Nephron progenitor cell (in vitro differentiated cells): ENCODE measurements around the gene CEACAM1.
"Not testable (repeated sequence)": the region's sequence is repeated elsewhere in the genome, so short reads cannot be mapped to it uniquely, and the experiment has no call there.

Experiments
- DNase-seq: peaks from one replicate; pipeline ENCODE4 v3.0.0; 2021
- H3K27ac Mint-ChIP-seq: 2 replicates; pipeline ENCODE4 v1.8.0; 2021; ENCODE audit warnings: mild to moderate bottlenecking, moderate library complexity, mixed read lengths
- H3K27me3 Mint-ChIP-seq: 2 replicates; pipeline ENCODE4 v1.8.0; 2021; ENCODE audit warnings: mild to moderate bottlenecking, low read depth, mixed read lengths; ENCODE audit not compliant: poor library complexity
- H3K36me3 Mint-ChIP-seq: 2 replicates; pipeline ENCODE4 v1.8.0; 2021; ENCODE audit warnings: low read depth, mixed read lengths
- H3K4me1 Mint-ChIP-seq: 2 replicates; pipeline ENCODE4 v1.8.0; 2021; ENCODE audit warnings: mixed read lengths
- H3K4me3 Mint-ChIP-seq: 2 replicates; pipeline ENCODE4 v1.8.0; 2021; ENCODE audit warnings: mild to moderate bottlenecking, moderate library complexity, mixed read lengths
- H3K9me3 Mint-ChIP-seq: 2 replicates; pipeline ENCODE4 v1.8.0; 2021; ENCODE audit warnings: mild to moderate bottlenecking, moderate library complexity, mixed read lengths
- TF ChIP-seq, protein P1 (sequence below): fragments of 200-600 bp; sonication (generic); IDR thresholded peaks from 2 replicates; pipeline ENCODE4 v1.5.0; 2021; ENCODE audit warnings: antibody characterized with exemption

CEACAM1 gene

DNA sequence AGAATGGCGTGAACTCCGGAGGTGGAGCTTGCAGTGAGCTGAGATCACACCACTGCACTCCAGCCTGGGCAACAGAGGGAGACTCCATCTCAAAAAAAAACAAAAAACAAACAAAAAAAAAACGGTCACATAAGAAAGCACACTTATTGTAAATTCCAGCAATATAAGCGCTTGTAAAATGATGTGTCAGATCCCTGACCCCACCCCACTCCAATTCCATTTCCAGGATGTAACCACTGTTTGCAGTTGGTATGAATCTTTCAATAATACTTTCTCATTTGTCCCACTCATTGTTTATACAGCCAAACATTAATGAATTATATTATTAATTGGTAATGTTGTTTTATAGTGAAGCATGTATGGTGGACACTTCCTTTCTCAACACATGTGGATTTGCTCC is 15.9 kb upstream of the CEACAM1 start:
- Mint-ChIP-seq H3K27ac (no peak overlapping the region), H3K9me3 (peaks cover 11% of the 10 kb centered on the region), H3K4me1 (peaks cover 14% of the 10 kb centered on the region), H3K27me3 (peaks cover 3% of the 10 kb centered on the region), H3K4me3 (no peak overlapping the region), H3K36me3 (no peaks in the 10 kb centered on the region)
- TF ChIP-seq, protein P1, sequence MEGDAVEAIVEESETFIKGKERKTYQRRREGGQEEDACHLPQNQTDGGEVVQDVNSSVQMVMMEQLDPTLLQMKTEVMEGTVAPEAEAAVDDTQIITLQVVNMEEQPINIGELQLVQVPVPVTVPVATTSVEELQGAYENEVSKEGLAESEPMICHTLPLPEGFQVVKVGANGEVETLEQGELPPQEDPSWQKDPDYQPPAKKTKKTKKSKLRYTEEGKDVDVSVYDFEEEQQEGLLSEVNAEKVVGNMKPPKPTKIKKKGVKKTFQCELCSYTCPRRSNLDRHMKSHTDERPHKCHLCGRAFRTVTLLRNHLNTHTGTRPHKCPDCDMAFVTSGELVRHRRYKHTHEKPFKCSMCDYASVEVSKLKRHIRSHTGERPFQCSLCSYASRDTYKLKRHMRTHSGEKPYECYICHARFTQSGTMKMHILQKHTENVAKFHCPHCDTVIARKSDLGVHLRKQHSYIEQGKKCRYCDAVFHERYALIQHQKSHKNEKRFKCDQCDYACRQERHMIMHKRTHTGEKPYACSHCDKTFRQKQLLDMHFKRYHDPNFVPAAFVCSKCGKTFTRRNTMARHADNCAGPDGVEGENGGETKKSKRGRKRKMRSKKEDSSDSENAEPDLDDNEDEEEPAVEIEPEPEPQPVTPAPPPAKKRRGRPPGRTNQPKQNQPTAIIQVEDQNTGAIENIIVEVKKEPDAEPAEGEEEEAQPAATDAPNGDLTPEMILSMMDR, result no peak
- no peak for DNase-seq

DNA sequence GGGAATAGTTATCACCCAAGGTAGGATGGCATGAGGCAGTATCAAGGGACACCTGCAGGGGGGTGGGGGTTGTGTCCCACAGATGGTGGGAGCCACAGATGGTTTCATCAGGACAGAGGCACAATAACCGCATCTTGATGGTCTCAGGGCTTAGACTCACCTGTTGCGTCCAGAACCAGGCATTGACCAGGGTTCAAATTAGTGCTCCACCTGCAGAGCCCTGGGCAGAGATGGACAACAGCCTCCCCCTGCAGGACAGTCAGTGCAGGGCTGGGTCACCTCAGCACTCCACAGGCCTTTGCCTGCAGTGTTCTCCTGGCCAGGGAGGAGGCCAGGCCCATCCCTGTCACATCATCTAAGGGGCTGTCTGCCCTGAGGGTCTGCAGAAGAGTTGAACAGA is 14.5 kb upstream of the CEACAM1 start:
- peaks cover 14% of the 10 kb centered on the region for H3K4me1 Mint-ChIP-seq
- no peak for DNase-seq
- no peaks in the 10 kb centered on the region for H3K27me3 Mint-ChIP-seq
- H3K27ac Mint-ChIP-seq, result no peak overlapping the region
- TF ChIP-seq, protein P1, result no peak
- no peak overlapping the region for H3K4me3 Mint-ChIP-seq
- no peaks in the 10 kb centered on the region for H3K36me3 Mint-ChIP-seq
- H3K9me3 Mint-ChIP-seq, result peaks cover 3% of the 10 kb centered on the region

DNA sequence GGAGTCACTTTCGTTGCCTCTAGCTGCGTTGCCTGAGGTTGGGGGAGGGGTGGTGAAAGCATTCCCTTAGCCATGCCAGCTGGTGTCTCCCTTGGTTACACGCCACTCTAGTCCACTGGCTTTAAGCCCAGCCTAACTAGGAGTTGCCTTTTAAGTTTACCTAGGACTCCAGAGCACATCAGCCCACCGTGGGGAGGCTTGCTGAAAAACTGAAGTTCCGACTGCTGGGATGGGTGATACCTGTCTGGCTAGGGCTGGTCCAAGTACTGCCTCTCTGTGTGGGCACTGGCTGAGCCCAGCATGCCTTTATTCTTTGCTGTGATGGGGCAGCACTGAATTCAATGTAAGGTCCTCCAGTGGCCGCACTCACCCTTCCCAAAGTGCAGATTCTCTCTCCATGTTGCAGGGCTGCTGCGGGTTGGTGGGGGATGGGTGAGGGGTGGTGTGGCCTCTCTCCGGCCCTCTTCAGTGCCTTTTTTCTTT is 11.8 kb upstream of the CEACAM1 start:
- no peaks in the 10 kb centered on the region for H3K27me3 Mint-ChIP-seq
- DNase-seq, result no peak
- no peak overlapping the region for H3K4me3 Mint-ChIP-seq
- no peak overlapping the region for H3K27ac Mint-ChIP-seq
- no peaks in the 10 kb centered on the region for H3K36me3 Mint-ChIP-seq
- TF ChIP-seq, protein P1, result no peak
- H3K9me3 Mint-ChIP-seq, result no peaks in the 10 kb centered on the region
- H3K4me1 Mint-ChIP-seq, result peaks cover 14% of the 10 kb centered on the region

DNA sequence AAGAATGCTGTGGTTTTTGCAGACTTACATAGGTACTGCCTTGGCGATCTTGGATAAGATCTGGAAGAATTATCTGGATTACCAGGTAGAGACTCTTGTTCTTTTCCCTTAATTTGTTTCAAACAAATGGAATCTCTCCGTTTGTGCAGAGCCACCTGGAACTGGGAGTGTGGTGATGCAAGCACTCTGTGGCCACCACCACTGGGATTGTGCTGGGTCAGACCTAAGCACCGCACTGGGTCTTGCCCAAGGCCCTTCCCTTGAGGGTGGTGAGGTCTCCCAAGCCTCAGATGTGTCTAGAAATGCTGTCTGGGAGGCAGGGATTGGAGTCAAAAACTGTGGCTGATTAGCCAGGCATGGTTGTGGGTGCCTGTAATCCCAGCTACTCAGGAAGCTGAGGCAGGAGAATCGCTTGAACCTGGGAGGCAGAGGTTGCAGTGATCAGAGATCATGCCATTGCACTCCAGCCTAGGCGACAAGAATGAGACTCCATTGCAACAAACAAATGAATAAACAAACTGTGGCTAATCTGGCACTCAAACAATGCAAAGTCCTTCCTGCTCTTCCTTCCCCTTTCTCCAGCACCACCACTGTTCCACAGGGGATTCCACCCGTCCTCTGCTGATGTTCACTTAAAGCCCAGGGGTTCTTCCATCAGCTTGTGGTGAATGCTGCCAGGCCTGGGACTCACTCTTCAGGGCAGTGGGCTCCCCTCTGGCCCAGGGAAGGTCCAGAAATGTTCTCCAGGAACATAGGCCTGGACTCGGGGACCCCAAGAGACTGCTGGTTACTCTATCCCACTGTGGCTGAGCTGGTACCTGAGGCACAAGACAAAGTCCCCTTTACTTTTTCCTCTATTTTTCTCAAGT is 10.8 kb upstream of the CEACAM1 start:
- H3K36me3 Mint-ChIP-seq, result no peaks in the 10 kb centered on the region
- no peaks in the 10 kb centered on the region for H3K9me3 Mint-ChIP-seq
- H3K27ac Mint-ChIP-seq, result no peak overlapping the region
- H3K4me3 Mint-ChIP-seq, result no peak overlapping the region
- H3K4me1 Mint-ChIP-seq, result peaks cover 14% of the 10 kb centered on the region
- TF ChIP-seq, protein P1, result no peak
- no peaks in the 10 kb centered on the region for H3K27me3 Mint-ChIP-seq
- DNase-seq, result no peak

DNA sequence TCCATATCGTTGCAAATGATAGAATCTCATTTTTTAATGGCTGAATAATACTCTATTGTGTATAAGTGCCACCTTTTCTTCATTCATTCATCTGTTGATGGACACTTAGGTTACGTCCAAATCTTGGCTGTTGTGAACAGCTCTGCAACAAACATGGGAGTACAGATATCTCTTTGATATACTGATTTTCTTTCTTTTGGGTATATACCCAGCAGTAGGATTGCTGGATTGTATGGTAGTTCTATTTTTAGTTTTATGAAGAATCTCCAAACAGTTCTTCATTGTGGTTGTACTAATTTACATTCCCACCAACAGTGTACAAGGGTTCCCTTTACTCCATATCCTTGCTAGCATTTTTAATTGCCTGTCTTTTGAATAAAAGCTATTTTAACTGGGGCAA is 7.0 kb upstream of the CEACAM1 start:
- H3K27me3 Mint-ChIP-seq, H3K27ac Mint-ChIP-seq, H3K9me3 Mint-ChIP-seq, H3K4me1 Mint-ChIP-seq, H3K4me3 Mint-ChIP-seq, DNase-seq, H3K36me3 Mint-ChIP-seq: not testable (repeated sequence)

DNA sequence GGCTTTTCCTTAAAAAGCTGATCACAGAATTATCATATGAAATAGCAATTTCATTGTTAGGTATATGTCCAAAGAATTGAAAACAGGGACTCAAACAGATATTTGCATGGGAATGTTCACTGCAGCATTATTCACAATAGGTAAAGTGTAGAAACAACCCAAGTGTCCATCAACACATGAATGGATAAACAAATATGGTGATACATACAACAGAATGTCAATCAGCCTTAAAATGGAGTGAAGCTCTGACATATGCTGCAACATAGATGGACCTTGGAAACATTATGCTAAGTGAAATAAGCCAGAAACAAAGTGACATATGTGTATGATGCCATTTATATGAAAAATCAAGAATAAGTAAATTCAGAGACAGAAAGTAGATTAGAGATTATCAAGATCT is 6.1 kb upstream of the CEACAM1 start:
- DNase-seq, result no peak
- TF ChIP-seq, protein P1, result no peak
- no peak overlapping the region for H3K27ac Mint-ChIP-seq
- H3K4me3 Mint-ChIP-seq, result no peak overlapping the region
- no peaks in the 10 kb centered on the region for H3K4me1 Mint-ChIP-seq
- H3K9me3 Mint-ChIP-seq, result no peaks in the 10 kb centered on the region
- no peaks in the 10 kb centered on the region for H3K27me3 Mint-ChIP-seq
- H3K36me3 Mint-ChIP-seq, result no peaks in the 10 kb centered on the region
